ENCODE data around the gene WDR6.

Gene WDR6

DNA sequence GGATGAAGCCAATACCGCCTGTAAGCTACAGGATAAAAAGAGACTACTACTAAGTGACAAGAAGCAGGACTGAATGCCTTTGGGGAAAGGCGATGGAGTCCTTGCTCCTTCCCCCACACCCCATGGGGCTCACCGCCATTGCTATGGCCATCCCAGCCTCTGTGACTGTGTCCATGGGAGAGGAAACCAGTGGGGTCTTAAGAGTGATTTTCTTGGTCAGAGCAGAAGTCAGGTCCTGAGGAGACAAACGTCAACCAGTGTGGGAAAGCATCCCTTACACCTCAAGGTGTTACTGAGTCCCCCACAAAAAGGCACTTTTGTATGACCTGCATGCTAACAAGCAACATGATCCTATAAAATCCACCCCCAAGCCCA is 21.1 kb downstream of the WDR6 start:
- WGBS, 2 donors (ENCODE audit: extremely low coverage in 2 of 2, insufficient read length in 2 of 2, insufficient replicate concordance in 1 of 2): no CpG with 5 or more reads among the region's 4 CpGs
- Histone ChIP-seq H2BK12ac (ENCODE audit: low read length) (no peak overlapping the region), H3K4ac (ENCODE audit: low read length) (no peak overlapping the region), H3K79me1 (ENCODE audit: low read depth, low read length) (peaks cover 10% of the 10 kb centered on the region), H3K4me1 (ENCODE audit: control insufficient read depth in 2 of 2, insufficient read depth in 1 of 2, low read depth in 1 of 2, low read length in 2 of 2) (peaks cover 6 to 10% of the 10 kb centered on the region in 2 donors), H3K9me3 (replicated peaks in 1 of 2; ENCODE audit: control insufficient read depth in 2 of 2, insufficient read depth in 1 of 2, low read depth in 1 of 2, low read length in 2 of 2) (no peaks in the 10 kb centered on the region), H2AFZ (ENCODE audit: low read length) (no peak overlapping the region), H3K14ac (ENCODE audit: low read length) (no peak overlapping the region), H3K4me3 (ENCODE audit: low read length in 2 of 2) (peak overlapping the region; percentile 72 to 83), H3K9ac (ENCODE audit: low read depth, low read length, poor library complexity) (no peak overlapping the region), H2BK120ac (ENCODE audit: low read depth, low read length) (no peak overlapping the region), H3K18ac (ENCODE audit: low read length) (no peak overlapping the region), H3K27me3 (ENCODE audit: control insufficient read depth in 3 of 3, insufficient read depth in 3 of 3, low read depth in 1 of 3, low read length in 3 of 3) (no peaks in the 10 kb centered on the region), H3K27ac (replicated peaks; ENCODE audit: low read length) (no peak overlapping the region), H2AK5ac (ENCODE audit: low read depth, low read length) (no peak overlapping the region), H2BK5ac (ENCODE audit: low read length) (peak overlapping the region; percentile 35), H3K4me2 (ENCODE audit: insufficient read depth, low read length, poor library complexity, severe bottlenecking) (peak overlapping the region; percentile 92), H2BK15ac (ENCODE audit: low read length) (no peak overlapping the region), H3K36me3 (replicated peaks in 1 of 2; ENCODE audit: control insufficient read depth in 2 of 2, insufficient read depth in 2 of 2, low read length in 2 of 2) (peaks cover 60 to 94% of the 10 kb centered on the region in 2 donors), H3K23ac (ENCODE audit: low read depth, low read length, poor library complexity) (no peak overlapping the region), H4K8ac (ENCODE audit: low read depth, low read length) (no peak overlapping the region), H4K91ac (ENCODE audit: low read depth, low read length, poor library complexity) (no peak overlapping the region)
- DNase-seq (ENCODE audit: low spot score): no peak

DNA sequence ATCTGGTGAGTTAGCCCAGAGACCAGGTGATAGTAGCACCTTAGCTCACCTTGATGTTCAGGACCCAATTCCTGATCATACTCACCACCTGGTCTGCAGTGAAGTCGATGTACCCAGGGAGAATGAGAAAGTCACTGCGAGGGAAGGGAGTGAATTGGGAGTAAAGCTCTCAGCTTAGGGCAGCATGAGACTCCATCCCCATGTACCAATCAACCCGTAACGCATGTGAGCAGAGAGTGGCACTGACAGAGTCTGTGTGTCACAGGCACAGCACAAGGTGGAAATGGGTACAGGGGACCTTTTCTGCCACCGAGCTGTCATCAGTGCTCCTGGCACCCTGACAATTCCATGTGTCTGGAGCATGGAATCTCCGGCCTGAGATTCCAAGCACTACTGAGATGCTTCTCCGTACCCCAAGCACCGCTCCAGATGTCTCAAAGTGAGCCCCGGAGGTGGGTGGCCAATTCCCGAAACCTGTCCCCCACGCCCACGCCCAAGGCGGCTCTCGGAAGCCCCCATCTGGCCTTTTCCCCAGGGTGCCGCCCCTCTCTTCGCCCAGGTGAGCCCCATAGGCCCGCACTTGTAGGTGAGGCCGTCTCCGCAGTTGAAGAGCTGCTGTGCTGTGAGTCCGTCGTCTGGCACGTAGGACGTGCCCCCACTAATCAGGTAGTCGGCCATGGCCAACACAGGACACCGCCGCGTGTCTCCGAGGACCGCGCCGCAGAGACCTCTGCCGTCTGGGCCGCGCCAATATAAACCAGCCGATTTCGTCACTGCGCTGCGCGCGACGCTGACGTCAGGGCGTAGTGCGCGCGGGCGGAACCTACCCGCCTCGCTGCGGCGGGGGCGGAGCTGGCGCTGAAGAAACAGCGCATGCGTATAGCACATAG is 21.7 kb downstream of the WDR6 start, which contains the start of gene IMPDH2:
IMPDH2 (minus strand) TSS at position 726 of the 890 bp plus-strand sequence; CDS start at position 678, 48 bp downstream.
- peak within 1 kb of the TSS; percentile 97 for H3K9ac ChIP-seq (ENCODE audit: low read depth, low read length, poor library complexity)
- peak within 1 kb of the TSS; percentile 48 for H2AK5ac ChIP-seq (ENCODE audit: low read depth, low read length)
- no peak within 1 kb of the TSS for H4K91ac ChIP-seq (ENCODE audit: low read depth, low read length, poor library complexity)
- H3K9me3 ChIP-seq (replicated peaks in 1 of 2; ENCODE audit: control insufficient read depth in 2 of 2, insufficient read depth in 1 of 2, low read depth in 1 of 2, low read length in 2 of 2): no peaks in the 10 kb centered on the region
- H3K4me1 ChIP-seq (ENCODE audit: control insufficient read depth in 2 of 2, insufficient read depth in 1 of 2, low read depth in 1 of 2, low read length in 2 of 2): peaks cover 6 to 10% of the 10 kb centered on the region in 2 donors
- H3K4ac ChIP-seq (ENCODE audit: low read length): peak within 1 kb of the TSS; percentile 27
- peak within 1 kb of the TSS; percentile 72 to 83 for H3K4me3 ChIP-seq (ENCODE audit: low read length in 2 of 2)
- H2BK12ac ChIP-seq (ENCODE audit: low read length): no peak within 1 kb of the TSS
- peaks cover 58 to 93% of the 10 kb centered on the region in 2 donors for H3K36me3 ChIP-seq (replicated peaks in 1 of 2; ENCODE audit: control insufficient read depth in 2 of 2, insufficient read depth in 2 of 2, low read length in 2 of 2)
- no peak within 1 kb of the TSS for H3K14ac ChIP-seq (ENCODE audit: low read length)
- peak within 1 kb of the TSS; percentile 92 for H3K4me2 ChIP-seq (ENCODE audit: insufficient read depth, low read length, poor library complexity, severe bottlenecking)
- H3K23ac ChIP-seq (ENCODE audit: low read depth, low read length, poor library complexity): peak within 1 kb of the TSS; percentile 99
- no peak within 1 kb of the TSS for H2BK15ac ChIP-seq (ENCODE audit: low read length)
- no peak within 1 kb of the TSS for H3K27ac ChIP-seq (replicated peaks; ENCODE audit: low read length)
- H2AFZ ChIP-seq (ENCODE audit: low read length): peak within 1 kb of the TSS; percentile 77
- peak within 1 kb of the TSS; percentile 89 for H3K18ac ChIP-seq (ENCODE audit: low read length)
- no peaks in the 10 kb centered on the region for H3K27me3 ChIP-seq (ENCODE audit: control insufficient read depth in 3 of 3, insufficient read depth in 3 of 3, low read depth in 1 of 3, low read length in 3 of 3)
- no peak within 1 kb of the TSS for H4K8ac ChIP-seq (ENCODE audit: low read depth, low read length)
- DNase-seq (ENCODE audit: low spot score): peak; percentile 88
- no peak within 1 kb of the TSS for H2BK120ac ChIP-seq (ENCODE audit: low read depth, low read length)
- H3K79me1 ChIP-seq (ENCODE audit: low read depth, low read length): peaks cover 10% of the 10 kb centered on the region
- H2BK5ac ChIP-seq (ENCODE audit: low read length): peak within 1 kb of the TSS; percentile 35
- WGBS, 2 donors (ENCODE audit: extremely low coverage in 2 of 2, insufficient read length in 2 of 2, insufficient replicate concordance in 1 of 2): no CpG with 5 or more reads among the region's 55 CpGs

DNA sequence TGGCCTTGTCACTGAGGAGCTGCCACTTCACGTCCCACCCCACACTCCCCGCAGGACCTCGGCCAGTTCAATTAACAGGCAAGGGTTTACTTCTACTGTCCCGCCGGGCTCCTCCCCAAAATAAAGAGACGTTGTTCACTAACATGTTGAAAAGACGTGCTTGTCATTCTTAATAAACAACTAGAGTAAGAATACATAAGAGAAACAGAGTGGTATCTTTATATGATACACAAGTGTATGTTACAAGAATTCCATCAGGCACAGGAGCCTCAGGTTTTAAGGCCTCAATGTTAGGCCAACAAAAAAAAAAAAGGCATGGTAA is 22.3 kb downstream of the WDR6 start:
- H3K4me1 ChIP-seq (ENCODE audit: control insufficient read depth in 2 of 2, insufficient read depth in 1 of 2, low read depth in 1 of 2, low read length in 2 of 2): peaks cover 6 to 10% of the 10 kb centered on the region in 2 donors
- peaks cover 9% of the 10 kb centered on the region for H3K79me1 ChIP-seq (ENCODE audit: low read depth, low read length)
- no peak overlapping the region for H4K91ac ChIP-seq (ENCODE audit: low read depth, low read length, poor library complexity)
- H3K36me3 ChIP-seq (replicated peaks in 1 of 2; ENCODE audit: control insufficient read depth in 2 of 2, insufficient read depth in 2 of 2, low read length in 2 of 2): peaks cover 58 to 93% of the 10 kb centered on the region in 2 donors
- no peak for DNase-seq (ENCODE audit: low spot score)
- no peak overlapping the region for H3K4ac ChIP-seq (ENCODE audit: low read length)
- no peak overlapping the region for H2BK12ac ChIP-seq (ENCODE audit: low read length)
- H3K14ac ChIP-seq (ENCODE audit: low read length): no peak overlapping the region
- H3K27ac ChIP-seq (replicated peaks; ENCODE audit: low read length): no peak overlapping the region
- H3K27me3 ChIP-seq (ENCODE audit: control insufficient read depth in 3 of 3, insufficient read depth in 3 of 3, low read depth in 1 of 3, low read length in 3 of 3): no peaks in the 10 kb centered on the region
- peak overlapping the region; percentile 99 for H3K23ac ChIP-seq (ENCODE audit: low read depth, low read length, poor library complexity)
- H3K9me3 ChIP-seq (replicated peaks in 1 of 2; ENCODE audit: control insufficient read depth in 2 of 2, insufficient read depth in 1 of 2, low read depth in 1 of 2, low read length in 2 of 2): no peaks in the 10 kb centered on the region
- no peak overlapping the region for H2BK15ac ChIP-seq (ENCODE audit: low read length)
- H2BK5ac ChIP-seq (ENCODE audit: low read length): no peak overlapping the region
- peak overlapping the region in 1 of 2 donors; percentile 72 for H3K4me3 ChIP-seq (ENCODE audit: low read length in 2 of 2)
- H2BK120ac ChIP-seq (ENCODE audit: low read depth, low read length): no peak overlapping the region
- peak overlapping the region; percentile 60 for H2AFZ ChIP-seq (ENCODE audit: low read length)
- H4K8ac ChIP-seq (ENCODE audit: low read depth, low read length): no peak overlapping the region
- H3K18ac ChIP-seq (ENCODE audit: low read length): no peak overlapping the region
- no peak overlapping the region for H3K4me2 ChIP-seq (ENCODE audit: insufficient read depth, low read length, poor library complexity, severe bottlenecking)
- H2AK5ac ChIP-seq (ENCODE audit: low read depth, low read length): no peak overlapping the region
- no CpG with 5 or more reads among the region's 7 CpGs for WGBS, 2 donors (ENCODE audit: extremely low coverage in 2 of 2, insufficient read length in 2 of 2, insufficient replicate concordance in 1 of 2)
- H3K9ac ChIP-seq (ENCODE audit: low read depth, low read length, poor library complexity): no peak overlapping the region

DNA sequence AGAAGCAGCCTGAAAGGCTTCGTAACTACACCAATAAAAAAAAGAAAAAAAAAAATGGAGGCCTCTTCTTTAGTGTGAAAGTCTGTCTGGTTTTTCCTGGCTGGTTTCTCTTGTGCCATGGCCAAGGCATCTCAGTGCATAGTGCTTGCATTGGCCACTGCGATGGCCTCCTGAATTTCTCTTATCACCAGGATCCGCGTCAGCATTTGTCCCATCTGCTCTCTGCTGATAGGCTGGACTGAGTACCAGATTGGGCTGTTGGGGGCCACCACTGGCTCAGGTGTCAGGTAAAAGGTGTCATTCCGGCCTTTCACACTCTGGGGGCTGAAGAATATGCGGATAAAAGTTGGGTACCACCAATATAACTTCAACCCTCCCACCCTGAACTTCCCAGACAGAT is 23.1 kb downstream of the WDR6 start:
- H3K4ac ChIP-seq (ENCODE audit: low read length): no peak overlapping the region
- no peak overlapping the region for H2AFZ ChIP-seq (ENCODE audit: low read length)
- H3K23ac ChIP-seq (ENCODE audit: low read depth, low read length, poor library complexity): no peak overlapping the region
- DNase-seq (ENCODE audit: low spot score): no peak
- no peak overlapping the region for H4K8ac ChIP-seq (ENCODE audit: low read depth, low read length)
- H3K9ac ChIP-seq (ENCODE audit: low read depth, low read length, poor library complexity): no peak overlapping the region
- WGBS, 2 donors (ENCODE audit: extremely low coverage in 2 of 2, insufficient read length in 2 of 2, insufficient replicate concordance in 1 of 2): no CpG with 5 or more reads among the region's 6 CpGs
- no peak overlapping the region for H2BK15ac ChIP-seq (ENCODE audit: low read length)
- no peaks in the 10 kb centered on the region for H3K27me3 ChIP-seq (ENCODE audit: control insufficient read depth in 3 of 3, insufficient read depth in 3 of 3, low read depth in 1 of 3, low read length in 3 of 3)
- no peak overlapping the region for H3K4me2 ChIP-seq (ENCODE audit: insufficient read depth, low read length, poor library complexity, severe bottlenecking)
- no peak overlapping the region for H3K18ac ChIP-seq (ENCODE audit: low read length)
- no peak overlapping the region for H2BK5ac ChIP-seq (ENCODE audit: low read length)
- H2BK120ac ChIP-seq (ENCODE audit: low read depth, low read length): no peak overlapping the region
- no peak overlapping the region for H3K27ac ChIP-seq (replicated peaks; ENCODE audit: low read length)
- no peak overlapping the region for H3K4me3 ChIP-seq (ENCODE audit: low read length in 2 of 2)
- no peak overlapping the region for H4K91ac ChIP-seq (ENCODE audit: low read depth, low read length, poor library complexity)
- no peak overlapping the region for H2BK12ac ChIP-seq (ENCODE audit: low read length)
- H3K79me1 ChIP-seq (ENCODE audit: low read depth, low read length): peaks cover 7% of the 10 kb centered on the region
- H3K9me3 ChIP-seq (replicated peaks in 1 of 2; ENCODE audit: control insufficient read depth in 2 of 2, insufficient read depth in 1 of 2, low read depth in 1 of 2, low read length in 2 of 2): no peaks in the 10 kb centered on the region
- peaks cover 6 to 10% of the 10 kb centered on the region in 2 donors for H3K4me1 ChIP-seq (ENCODE audit: control insufficient read depth in 2 of 2, insufficient read depth in 1 of 2, low read depth in 1 of 2, low read length in 2 of 2)
- H3K14ac ChIP-seq (ENCODE audit: low read length): no peak overlapping the region
- H3K36me3 ChIP-seq (replicated peaks in 1 of 2; ENCODE audit: control insufficient read depth in 2 of 2, insufficient read depth in 2 of 2, low read length in 2 of 2): peaks cover 53 to 93% of the 10 kb centered on the region in 2 donors
- no peak overlapping the region for H2AK5ac ChIP-seq (ENCODE audit: low read depth, low read length)
